ENCODE measurements around the gene FITM1. TPM values are rescaled to one million over a fixed set of nuclear protein-coding genes. Genes with fewer than 3 reads are reported as not detected.

FITM1 gene
- total and polyA plus RNA-seq, 12 donors = 77.0 to 247 (median 131) TPM

- H3K27ac ChIP-seq = peak within 1 kb of the TSS; percentile 73 to 94 (median 90)
- H3K4me3 ChIP-seq = peak within 1 kb of the TSS; percentile 66 to 88 (median 74)
- peak; percentile 92 to 97 (median 95) for ATAC-seq
- DNase-seq = peak; percentile 100
- H3K4me1 ChIP-seq = peaks cover 22 to 81% (median 53%) of the 10 kb centered on the region in 9 donors
- no peaks in the 10 kb centered on the region for H3K9me3 ChIP-seq
- H3K36me3 ChIP-seq = peaks cover 0 to 60% (median 20%) of the 10 kb centered on the region in 9 donors
- no peaks in the 10 kb centered on the region for H3K27me3 ChIP-seq
- intact Hi-C loops (cut with DNase I) = loop anchor here in 2 of 10 donors (2.0 to 10.0 kb wide), 2 partner anchors 26 to 836 kb away; partner anchors contain the start of genes BCL2L2 (in 1 of the 2), DCAF11 (in 1 of the 2), NRL (in 1 of the 2) and PPP1R3E (in 1 of the 2)
- TF ChIP-seq CTCF (IDR thresholded peaks at IDR 0.05) = peak; percentile 38 to 78 (median 63)
- WGBS, 2 donors = 0% methylated on average over 63 to 65 of the region's 65 CpGs
These were observed 10.8 kb downstream of the FITM1 start, which contains the start of gene EMC9 for GRCh38 chr14:24141097-24141880. Gene EMC9, minus strand, starts transcription at chr14:24141591. Its CDS starts 287 bp downstream, at chr14:24141304.

DNA sequence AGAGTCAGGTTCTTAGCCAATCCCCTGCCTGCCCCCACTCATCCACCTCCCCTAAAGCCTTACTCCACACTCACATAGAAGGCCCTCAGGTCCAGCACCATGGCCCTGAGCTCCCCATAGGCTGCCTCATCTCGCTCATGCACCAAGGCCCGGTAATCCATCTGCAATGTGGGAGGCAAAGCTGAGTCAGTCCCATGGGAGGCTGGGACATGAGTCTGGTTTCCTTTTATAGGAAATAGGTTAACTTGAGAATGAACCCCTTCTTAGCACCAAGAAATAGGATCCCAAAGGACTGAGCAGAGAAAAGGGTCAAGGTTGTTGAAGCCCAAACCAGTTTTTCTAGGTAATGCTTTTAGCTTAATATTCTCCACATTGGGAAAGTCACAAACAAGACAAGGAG lies 13.1 kb downstream of the FITM1 start:
- intact Hi-C loops (cut with DNase I) = loop anchor here in 1 of 10 donors (10.0 kb wide), 1 partner anchor 839 kb away; the partner anchor contains the start of genes BCL2L2 and PPP1R3E
- Histone ChIP-seq H3K36me3 (peaks cover 0 to 46% (median 12%) of the 10 kb centered on the region in 9 donors), H3K9me3 (no peaks in the 10 kb centered on the region), H3K27ac (peak overlapping the region in 1 of 10 donors; percentile 2), H3K4me3 (no peak overlapping the region), H3K4me1 (peaks cover 20 to 67% (median 43%) of the 10 kb centered on the region in 9 donors), H3K27me3 (no peaks in the 10 kb centered on the region)
- ATAC-seq = no peak
- no peak for DNase-seq
- WGBS, 2 donors = 61 to 74% methylated on average over 2 of the region's 2 CpGs
- no peak for TF ChIP-seq CTCF (IDR thresholded peaks at IDR 0.05)

DNA sequence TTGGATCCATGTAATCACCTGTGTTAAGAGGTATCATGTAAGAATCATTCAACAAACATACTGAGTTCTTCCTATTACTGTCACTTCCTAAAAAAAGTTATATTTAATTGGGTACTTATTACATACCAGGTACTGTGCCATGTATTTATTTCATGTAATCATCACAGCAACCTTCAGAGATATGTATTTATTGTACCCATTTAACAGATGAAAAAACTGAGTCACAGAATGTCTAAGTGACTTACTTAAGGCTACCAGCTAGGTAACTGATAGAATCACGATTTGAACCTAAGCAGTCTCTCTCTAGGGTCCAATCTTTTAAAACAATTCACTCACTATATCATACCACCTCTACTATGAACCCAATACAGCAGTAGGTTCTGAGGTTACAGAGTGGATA lies 14.0 kb downstream of the FITM1 start:
- peak overlapping the region in 2 of 10 donors; percentile 1 to 92 for H3K27ac ChIP-seq
- intact Hi-C loops (cut with DNase I) = loop anchor here in 1 of 10 donors (10.0 kb wide), 1 partner anchor 840 kb away; the partner anchor contains the start of genes BCL2L2 and PPP1R3E
- no peak for TF ChIP-seq CTCF (IDR thresholded peaks at IDR 0.05)
- H3K4me1 ChIP-seq = peaks cover 20 to 67% (median 44%) of the 10 kb centered on the region in 9 donors
- H3K9me3 ChIP-seq = no peaks in the 10 kb centered on the region
- no peak for DNase-seq
- H3K27me3 ChIP-seq = no peaks in the 10 kb centered on the region
- ATAC-seq = no peak
- no peak overlapping the region for H3K4me3 ChIP-seq
- H3K36me3 ChIP-seq = peaks cover 0 to 46% (median 8%) of the 10 kb centered on the region in 9 donors
- WGBS, 2 donors = 91% methylated on average over 1 of the region's 1 CpG

DNA sequence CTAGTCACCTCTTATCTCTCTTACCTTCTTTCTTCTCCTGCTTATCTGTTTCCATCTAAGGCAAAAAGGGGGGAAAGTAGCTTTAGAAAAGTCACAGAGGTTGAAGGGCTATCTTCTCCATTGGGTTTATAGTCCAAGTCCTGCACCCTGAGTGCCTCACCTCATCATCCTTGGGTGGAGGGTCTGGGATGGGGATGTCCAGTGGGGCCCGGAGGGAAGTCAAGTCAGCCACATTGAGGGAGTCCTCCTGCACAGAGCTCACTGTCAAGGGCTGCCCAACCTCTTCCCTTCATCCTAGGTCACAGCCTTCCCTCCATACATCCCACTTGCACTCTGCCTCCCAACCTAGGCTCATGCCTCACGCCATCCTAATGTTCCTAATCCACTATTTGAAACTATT lies 14.8 kb downstream of the FITM1 start:
- intact Hi-C loops (cut with DNase I) = loop anchor here in 3 of 10 donors (5.0 to 10.0 kb wide), 2 partner anchors 33 to 840 kb away; partner anchors contain the start of genes DCAF11 (in 2 of the 3), NRL (in 2 of the 3), BCL2L2 (in 1 of the 3) and PPP1R3E (in 1 of the 3)
- peak overlapping the region in 5 of 10 donors; percentile 75 to 96 (median 92) for H3K4me3 ChIP-seq
- H3K4me1 ChIP-seq = peaks cover 18 to 65% (median 37%) of the 10 kb centered on the region in 9 donors

More for the DNA sequence above, 14.8 kb downstream of the FITM1 start:
- ATAC-seq = no peak
- TF ChIP-seq CTCF (IDR thresholded peaks at IDR 0.05) = no peak
- H3K27ac ChIP-seq = peak overlapping the region in 8 of 10 donors; percentile 89 to 95 (median 94)
- H3K27me3 ChIP-seq = no peaks in the 10 kb centered on the region
- peaks cover 0 to 48% (median 16%) of the 10 kb centered on the region in 9 donors for H3K36me3 ChIP-seq
- 91 to 96% methylated on average over 2 of the region's 2 CpGs for WGBS, 2 donors
- DNase-seq = no peak
- no peaks in the 10 kb centered on the region for H3K9me3 ChIP-seq
